IMR-90 (cell line): Measurements from ENCODE around the gene HDDC3. TPM values are rescaled to one million over a fixed set of nuclear protein-coding genes. Genes with fewer than 3 reads are reported as not detected.

Source experiments
- ATAC-seq: fragments of 200-7000 bp; cut with Tn5 transposase; 2 replicates; pipeline ENCODE4 v1.9.1; 2020; ENCODE audit warnings: low read depth, mild to moderate bottlenecking, moderate library complexity
- BruUV-seq: library from RNA; stranded (reverse); fragments of 400-500 nt; replicated peaks from 2 replicates; lab custom pipeline; 2021; lab: Mats Ljungman, UMichigan
- CTCF ChIA-PET: fragments of 300-600 bp; formaldehyde crosslinking; extraction: SDS; loops from one replicate; lab custom pipeline; 2021; ENCODE audit warnings: antibody characterized with exemption; lab: Yijun Ruan, JAX
- POLR2A ChIA-PET: fragments of 300-600 bp; sonication (Branson Sonifier 250); formaldehyde crosslinking; loops from one replicate; lab custom pipeline; 2022; ENCODE audit warnings: antibody characterized with exemption; ENCODE audit not compliant: unreplicated experiment; lab: Charles Lee
- DNase-seq: peaks from one replicate; pipeline ENCODE4 v3.0.0; 2013
- H2AFZ ChIP-seq: replicated peaks from 2 replicates; pipeline ENCODE3; 2013; ENCODE audit warnings: low read length, mild to moderate bottlenecking; ENCODE audit not compliant: poor library complexity
- H2AK5ac ChIP-seq: 2 replicates; pipeline ENCODE4 v1.6.1; 2013; ENCODE audit warnings: low read depth, low read length, inconsistent platforms
- H2AK9ac ChIP-seq: replicated peaks from 2 replicates; pipeline ENCODE3; 2013; ENCODE audit warnings: mild to moderate bottlenecking, low read depth, low read length, moderate library complexity; ENCODE audit not compliant: poor library complexity
- H2BK120ac ChIP-seq: 2 replicates; pipeline ENCODE4 v1.6.1; 2013; ENCODE audit warnings: low read depth, low read length, inconsistent platforms
- H2BK15ac ChIP-seq: 3 replicates; pipeline ENCODE4 v1.6.1; 2013; ENCODE audit warnings: low read depth, low read length, inconsistent platforms
- H2BK20ac ChIP-seq: 2 replicates; pipeline ENCODE4 v1.6.1; 2013; ENCODE audit warnings: low read depth, mild to moderate bottlenecking, inconsistent platforms, low read length, moderate library complexity
- H2BK5ac ChIP-seq: 2 replicates; pipeline ENCODE4 v1.6.1; 2013; ENCODE audit warnings: mild to moderate bottlenecking, low read depth, low read length, inconsistent platforms; ENCODE audit not compliant: poor library complexity, severe bottlenecking
- H3K14ac ChIP-seq: replicated peaks from 2 replicates; pipeline ENCODE4 v1.6.1; 2013; ENCODE audit warnings: low read depth, low read length, inconsistent platforms
- H3K18ac ChIP-seq: 2 replicates; pipeline ENCODE4 v1.6.1; 2013; ENCODE audit warnings: low read depth, low read length, control low read depth
- H3K23ac ChIP-seq: 2 replicates; pipeline ENCODE4 v1.6.1; 2013; ENCODE audit warnings: low read depth, low read length, inconsistent platforms
- H3K27ac ChIP-seq: 2 replicates; pipeline ENCODE4 v1.5.1; 2013; ENCODE audit warnings: mild to moderate bottlenecking, control low read depth, low read length; ENCODE audit not compliant: insufficient read depth
- H3K27me3 ChIP-seq: 2 replicates; pipeline ENCODE4 v1.6.1; 2013; ENCODE audit warnings: low read length; ENCODE audit not compliant: control insufficient read depth, insufficient read depth
- H3K36me3 ChIP-seq: 2 replicates; pipeline ENCODE4 v1.6.1; 2013; ENCODE audit warnings: low read length, mixed read lengths; ENCODE audit not compliant: control insufficient read depth, insufficient read depth
- H3K4ac ChIP-seq: 2 replicates; pipeline ENCODE4 v1.6.1; 2013; ENCODE audit warnings: low read depth, low read length, inconsistent platforms
- H3K4me1 ChIP-seq: 2 replicates; pipeline ENCODE4 v1.6.1; 2013; ENCODE audit warnings: low read length, mixed read lengths; ENCODE audit not compliant: control insufficient read depth, insufficient read depth
- H3K4me2 ChIP-seq: 2 replicates; pipeline ENCODE4 v1.6.1; 2013; ENCODE audit warnings: low read depth, mild to moderate bottlenecking, control low read depth, low read length, moderate library complexity
- H3K4me3 ChIP-seq: 2 replicates; pipeline ENCODE4 v1.5.1; 2013; ENCODE audit warnings: low read depth, mild to moderate bottlenecking, control low read depth, low read length, moderate library complexity; ENCODE audit not compliant: insufficient read depth
- H3K56ac ChIP-seq: 2 replicates; pipeline ENCODE4 v1.6.1; 2013; ENCODE audit warnings: low read length, inconsistent platforms; ENCODE audit not compliant: insufficient read depth; ENCODE audit errors: extremely low read depth
- H3K79me1 ChIP-seq, 2 experiments: 2 replicates each; pipeline ENCODE4 v1.6.1; 2013; ENCODE audit warnings: low read length in 2 of 2, inconsistent platforms in 1 of 2, low read depth in 1 of 2
- H3K9ac ChIP-seq: 2 replicates; pipeline ENCODE4 v1.6.1; 2013; ENCODE audit warnings: low read depth, low read length, control low read depth
- H3K9me1 ChIP-seq: 2 replicates; pipeline ENCODE4 v1.6.1; 2013; ENCODE audit warnings: low read length, inconsistent platforms; ENCODE audit not compliant: insufficient read depth
- H3K9me3 ChIP-seq: 2 replicates; pipeline ENCODE4 v1.6.1; 2013; ENCODE audit warnings: low read length; ENCODE audit not compliant: control insufficient read depth, insufficient read depth
- H4K20me1 ChIP-seq: 2 replicates; pipeline ENCODE4 v1.6.1; 2013; ENCODE audit warnings: low read length, inconsistent platforms; ENCODE audit not compliant: insufficient read depth
- H4K5ac ChIP-seq: 2 replicates; pipeline ENCODE4 v1.6.1; 2013; ENCODE audit warnings: mild to moderate bottlenecking, low read depth, low read length, control low read depth
- H4K8ac ChIP-seq, 2 experiments: 2 replicates each; pipeline ENCODE4 v1.6.1; 2013; ENCODE audit warnings: low read depth in 2 of 2, low read length in 2 of 2, control low read depth in 1 of 2, inconsistent platforms in 1 of 2
- H4K91ac ChIP-seq: 2 replicates; pipeline ENCODE4 v1.6.1; 2013; ENCODE audit warnings: low read depth, low read length, inconsistent platforms; ENCODE audit not compliant: insufficient read depth
- BHLHE40 ChIP-seq: fragments of 150-350 bp; IDR thresholded peaks from 2 replicates; pipeline ENCODE4 v1.6.1; 2016; ENCODE audit warnings: mild to moderate bottlenecking, low read depth, low read length
- FOS ChIP-seq: fragments of 150-350 bp; IDR thresholded peaks from 2 replicates; pipeline ENCODE4 v1.6.1; 2016; ENCODE audit warnings: low read depth, low read length
- POLR2A ChIP-seq: IDR thresholded peaks from 2 replicates; pipeline ENCODE4 v1.6.1; 2012; ENCODE audit warnings: mild to moderate bottlenecking, low read depth, low read length
- RAD21 ChIP-seq: IDR thresholded peaks from 2 replicates; pipeline ENCODE4 v1.6.1; 2012; ENCODE audit warnings: low read length, improper control_type of control experiment
- WGBS, 2 experiments: methylation state at CpG; one replicate each; pipeline versions ENCODE4 v1.1.5 to v1.1.7; 2013; ENCODE audit warnings: missing lambda C conversion rate in 2 of 2; ENCODE audit not compliant: insufficient read length in 1 of 2; ENCODE audit errors: extremely low coverage in 2 of 2; 5-methylcytosine and 5-hydroxymethylcytosine counted together
- dilution Hi-C: fragments of 300-500 bp; cut with HindIII; formaldehyde crosslinking; loops from one replicate; pipeline ENCODE4 v1.14.3; 2018; ENCODE audit warnings: low sequenced_read_pairs; ENCODE audit not compliant: unreplicated experiment
- in situ Hi-C: fragments of 300-500 bp; cut with MboI; formaldehyde crosslinking; loops from 3 replicates; pipeline ENCODE4 v1.14.3; 2019; ENCODE audit warnings: low sequenced_read_pairs, inconsistent platforms, mixed read lengths
- intact Hi-C: fragments of 100-400 bp; cut with micrococcal nuclease; formaldehyde crosslinking; loops from 2 replicates; pipeline ENCODE4 v1.10.0; 2022
- polyA plus RNA-seq, 3 experiments: library from polyadenylated mRNA; depleted of rRNA; stranded (reverse); fragments of >200 nt; gene quantifications; 2 replicates each; pipeline ENCODE4 v1.2.3, GENCODE V29; 2012; ENCODE audit warnings: low replicate concordance in 1 of 3
- total RNA-seq: library from RNA; depleted of rRNA; stranded (reverse); fragments of >200 nt; gene quantifications from 2 replicates; pipeline ENCODE4 v1.2.3, GENCODE V29; 2012

The HDDC3 gene
- total and polyA plus RNA-seq, 2 of the 4 experiments (the other 2 are of a cell fraction), result 7.9 to 10.7 TPM

- H3K36me3 ChIP-seq, result peaks cover 76% of the 10 kb centered on the region
- H3K9me3 ChIP-seq, result no peaks in the 10 kb centered on the region
- no peak overlapping the region for H3K4me3 ChIP-seq
- no peak overlapping the region for H2AK5ac ChIP-seq
- intact Hi-C loops, result no loop called here
- H4K20me1 ChIP-seq, result peaks cover 4% of the 10 kb centered on the region; the same call in 1 of the 2 replicates
- H2BK120ac ChIP-seq, result no peak overlapping the region
- no peak overlapping the region for H2BK15ac ChIP-seq
- in situ Hi-C loops, result no loop called here
- dilution Hi-C loops, result no loop called here
- no peak overlapping the region for H4K91ac ChIP-seq
- no TSS peak for BruUV-seq
- CTCF ChIA-PET, result interaction anchor here (2.3 kb wide), 1 partner anchor 13 kb away, joined by 8 read pairs; the partner anchor contains the start of gene UNC45A
- POLR2A ChIA-PET, result no interaction called here
- WGBS, 2 experiments, result 100% methylated on average over 9 of the region's 18 CpGs; no CpG with 5 or more reads in 1 of the 2 experiments
- H3K27me3 ChIP-seq, result no peaks in the 10 kb centered on the region
- ATAC-seq, result no peak
- H3K9me1 ChIP-seq, result no peaks in the 10 kb centered on the region
- H3K4me2 ChIP-seq, result no peak overlapping the region
- no peak overlapping the region for H3K23ac ChIP-seq
- H3K4ac ChIP-seq, result no peak overlapping the region
- H3K27ac ChIP-seq, result no peak overlapping the region
- no peaks in the 10 kb centered on the region; a peak in 2 of 4 replicates for H3K79me1 ChIP-seq
- no peak overlapping the region for H2AK9ac ChIP-seq
- no peak overlapping the region for H2BK5ac ChIP-seq
- no peak overlapping the region for H3K18ac ChIP-seq
- no peak overlapping the region for H3K56ac ChIP-seq
- H2BK20ac ChIP-seq, result no peak overlapping the region
- no peak overlapping the region for H2AFZ ChIP-seq
- no peak overlapping the region for H3K14ac ChIP-seq
- H3K9ac ChIP-seq, result no peak overlapping the region
- no peaks in the 10 kb centered on the region for H3K4me1 ChIP-seq
- DNase-seq, result no peak
- TF ChIP-seq RAD21 (no peak), POLR2A (no peak), FOS (no peak), BHLHE40 (no peak)
- H4K8ac ChIP-seq, result no peak overlapping the region
- no peak overlapping the region for H4K5ac ChIP-seq
Measured at GRCh38 chr15:90947577-90948357, 15.4 kb upstream of the HDDC3 start.
